Measurements from ENCODE around the gene COBL. TPM values are rescaled to one million over a fixed set of nuclear protein-coding genes. Genes with fewer than 3 reads are reported as not detected.

COBL gene
- total and polyA plus RNA-seq, 9 of the 15 experiments (the other 6 are each of a cell fraction or from before 2014, with no cell fraction given): 0.01 to 2.4 (median 0.09) TPM; not detected in 3

DNA sequence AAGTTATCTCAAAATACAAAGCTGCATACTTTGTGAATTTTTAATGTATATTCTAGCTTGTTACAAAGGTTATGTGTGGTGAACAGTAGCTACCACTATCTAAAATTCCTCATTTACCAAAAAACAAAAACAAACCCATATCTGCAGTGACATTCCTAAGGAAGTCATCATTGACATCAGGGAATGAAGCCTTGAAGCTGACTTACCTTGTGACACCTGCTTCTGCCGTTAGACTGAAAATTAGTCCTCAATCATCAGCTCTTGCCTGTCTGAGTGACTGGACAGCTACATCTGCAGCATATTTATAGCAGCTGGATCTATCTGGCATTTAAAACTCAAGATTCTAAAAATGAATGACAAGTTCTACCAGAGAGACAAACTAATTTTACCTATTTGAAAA is 43.2 kb downstream of the COBL start (continued):
- TF ChIP-seq REST (IDR thresholded peaks at IDR 0.05; ENCODE audit: borderline replicate concordance): no peak
- no peak for TF ChIP-seq REST (CRISPR knock-in tag; IDR thresholded peaks at IDR 0.05; ENCODE audit: low read depth)
- TF ChIP-seq, protein P1, sequence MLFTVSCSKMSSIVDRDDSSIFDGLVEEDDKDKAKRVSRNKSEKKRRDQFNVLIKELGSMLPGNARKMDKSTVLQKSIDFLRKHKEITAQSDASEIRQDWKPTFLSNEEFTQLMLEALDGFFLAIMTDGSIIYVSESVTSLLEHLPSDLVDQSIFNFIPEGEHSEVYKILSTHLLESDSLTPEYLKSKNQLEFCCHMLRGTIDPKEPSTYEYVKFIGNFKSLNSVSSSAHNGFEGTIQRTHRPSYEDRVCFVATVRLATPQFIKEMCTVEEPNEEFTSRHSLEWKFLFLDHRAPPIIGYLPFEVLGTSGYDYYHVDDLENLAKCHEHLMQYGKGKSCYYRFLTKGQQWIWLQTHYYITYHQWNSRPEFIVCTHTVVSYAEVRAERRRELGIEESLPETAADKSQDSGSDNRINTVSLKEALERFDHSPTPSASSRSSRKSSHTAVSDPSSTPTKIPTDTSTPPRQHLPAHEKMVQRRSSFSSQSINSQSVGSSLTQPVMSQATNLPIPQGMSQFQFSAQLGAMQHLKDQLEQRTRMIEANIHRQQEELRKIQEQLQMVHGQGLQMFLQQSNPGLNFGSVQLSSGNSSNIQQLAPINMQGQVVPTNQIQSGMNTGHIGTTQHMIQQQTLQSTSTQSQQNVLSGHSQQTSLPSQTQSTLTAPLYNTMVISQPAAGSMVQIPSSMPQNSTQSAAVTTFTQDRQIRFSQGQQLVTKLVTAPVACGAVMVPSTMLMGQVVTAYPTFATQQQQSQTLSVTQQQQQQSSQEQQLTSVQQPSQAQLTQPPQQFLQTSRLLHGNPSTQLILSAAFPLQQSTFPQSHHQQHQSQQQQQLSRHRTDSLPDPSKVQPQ (CRISPR knock-in tag; IDR thresholded peaks at IDR 0.05; ENCODE audit: borderline replicate concordance): no peak
- TF ChIP-seq RB1 (IDR thresholded peaks at IDR 0.05; ENCODE audit: low read depth): no peak
